ENCODE results near the gene AFG3L2.

DNA sequence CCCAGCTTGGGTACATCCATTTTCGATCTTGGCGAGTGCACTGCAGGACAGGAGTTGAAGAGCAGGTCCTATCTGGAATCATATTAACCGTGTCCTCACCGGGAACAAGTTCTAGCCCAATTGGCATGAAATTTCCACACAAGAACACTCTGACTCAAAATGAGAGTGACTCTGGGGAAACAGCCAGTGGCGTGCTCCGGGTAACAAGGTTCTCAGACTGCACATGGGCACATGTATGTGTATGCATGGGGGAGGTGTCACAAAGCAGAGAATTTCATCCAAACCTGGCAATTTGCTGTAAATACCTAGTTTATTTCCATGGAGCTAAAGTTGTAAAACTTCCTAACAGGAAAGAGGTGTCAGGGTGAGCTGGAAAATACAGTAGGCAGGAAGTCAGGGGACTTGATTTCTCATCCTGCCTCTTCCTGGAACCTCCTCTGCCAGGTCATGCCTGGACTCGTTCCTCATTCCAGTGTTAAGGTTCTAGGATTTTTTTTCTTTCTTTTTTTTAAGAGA is 67.3 kb downstream of the AFG3L2 start:
- TF ChIP-seq, protein P1, sequence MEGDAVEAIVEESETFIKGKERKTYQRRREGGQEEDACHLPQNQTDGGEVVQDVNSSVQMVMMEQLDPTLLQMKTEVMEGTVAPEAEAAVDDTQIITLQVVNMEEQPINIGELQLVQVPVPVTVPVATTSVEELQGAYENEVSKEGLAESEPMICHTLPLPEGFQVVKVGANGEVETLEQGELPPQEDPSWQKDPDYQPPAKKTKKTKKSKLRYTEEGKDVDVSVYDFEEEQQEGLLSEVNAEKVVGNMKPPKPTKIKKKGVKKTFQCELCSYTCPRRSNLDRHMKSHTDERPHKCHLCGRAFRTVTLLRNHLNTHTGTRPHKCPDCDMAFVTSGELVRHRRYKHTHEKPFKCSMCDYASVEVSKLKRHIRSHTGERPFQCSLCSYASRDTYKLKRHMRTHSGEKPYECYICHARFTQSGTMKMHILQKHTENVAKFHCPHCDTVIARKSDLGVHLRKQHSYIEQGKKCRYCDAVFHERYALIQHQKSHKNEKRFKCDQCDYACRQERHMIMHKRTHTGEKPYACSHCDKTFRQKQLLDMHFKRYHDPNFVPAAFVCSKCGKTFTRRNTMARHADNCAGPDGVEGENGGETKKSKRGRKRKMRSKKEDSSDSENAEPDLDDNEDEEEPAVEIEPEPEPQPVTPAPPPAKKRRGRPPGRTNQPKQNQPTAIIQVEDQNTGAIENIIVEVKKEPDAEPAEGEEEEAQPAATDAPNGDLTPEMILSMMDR (IDR thresholded peaks at IDR 0.05), result no peak
- no peak for TF ChIP-seq POLR2A (IDR thresholded peaks at IDR 0.05)
